Femur (tissue), 1 donor: Measurements from ENCODE around the gene MID1.

Experiments used
- DNase-seq: peaks from one replicate; pipeline ENCODE4 v3.0.0-alpha.2; 2017

MID1 gene

GRCh38 chrX:10423716-10424115 is 196.7 kb downstream of the MID1 start:
- no peak for DNase-seq

DNA sequence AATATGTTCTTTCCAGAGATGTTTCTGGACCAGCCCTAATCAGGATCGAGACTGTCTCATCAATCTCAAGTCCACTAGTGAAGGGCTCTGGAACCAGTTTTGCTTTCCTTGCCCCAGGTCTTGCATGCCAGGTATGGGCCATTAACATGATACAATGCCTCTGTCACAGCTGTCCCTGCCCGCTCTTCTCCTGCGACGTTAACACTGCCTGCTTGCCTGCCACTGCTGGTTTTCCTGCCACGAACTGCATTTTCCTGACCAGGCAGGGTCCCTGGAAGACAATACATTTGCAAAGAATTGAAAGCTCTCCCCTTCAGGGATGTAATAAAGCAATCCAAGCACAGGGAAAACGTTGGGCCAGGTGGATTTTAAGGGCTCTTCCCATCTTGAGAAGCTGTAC is 200.3 kb downstream of the MID1 start:
- DNase-seq = no peak

GRCh38 chrX:10416424-10416823 is 204.0 kb downstream of the MID1 start:
- no peak for DNase-seq

DNA sequence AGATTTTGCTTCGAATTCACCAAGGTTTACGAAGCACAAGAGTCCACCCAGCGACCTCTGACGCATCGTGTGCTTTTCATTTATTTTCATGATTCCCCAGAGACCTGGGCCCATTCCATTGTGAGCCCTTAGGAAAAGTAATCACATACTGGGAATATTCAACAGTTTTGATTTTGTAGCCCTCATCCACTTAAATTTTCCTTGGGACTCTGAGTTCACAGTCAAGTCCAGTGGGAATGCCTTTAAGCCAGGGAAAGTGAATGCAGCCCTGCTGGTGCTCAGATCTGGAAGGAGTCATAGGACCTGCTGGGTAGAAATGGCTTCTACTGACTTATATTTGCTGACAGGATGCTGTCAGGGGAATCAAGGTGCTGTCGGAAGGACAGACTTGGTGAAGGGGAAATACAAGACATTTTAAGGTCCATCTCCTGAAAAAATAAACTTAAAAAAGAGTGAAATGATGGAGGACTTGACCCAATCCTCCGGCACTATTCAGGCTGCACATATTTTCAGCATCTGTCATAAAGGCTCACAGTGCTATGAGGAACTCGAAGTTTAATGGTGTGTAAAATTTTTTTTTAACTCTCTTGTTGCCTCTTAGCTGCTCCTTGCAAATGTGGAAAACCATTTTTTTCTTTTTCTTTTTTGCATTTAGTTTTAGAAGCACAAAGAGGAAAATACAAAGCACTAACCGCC is 204.9 kb downstream of the MID1 start:
- DNase-seq = no peak

GRCh38 chrX:10414862-10415261 is 205.5 kb downstream of the MID1 start:
- no peak for DNase-seq

DNA sequence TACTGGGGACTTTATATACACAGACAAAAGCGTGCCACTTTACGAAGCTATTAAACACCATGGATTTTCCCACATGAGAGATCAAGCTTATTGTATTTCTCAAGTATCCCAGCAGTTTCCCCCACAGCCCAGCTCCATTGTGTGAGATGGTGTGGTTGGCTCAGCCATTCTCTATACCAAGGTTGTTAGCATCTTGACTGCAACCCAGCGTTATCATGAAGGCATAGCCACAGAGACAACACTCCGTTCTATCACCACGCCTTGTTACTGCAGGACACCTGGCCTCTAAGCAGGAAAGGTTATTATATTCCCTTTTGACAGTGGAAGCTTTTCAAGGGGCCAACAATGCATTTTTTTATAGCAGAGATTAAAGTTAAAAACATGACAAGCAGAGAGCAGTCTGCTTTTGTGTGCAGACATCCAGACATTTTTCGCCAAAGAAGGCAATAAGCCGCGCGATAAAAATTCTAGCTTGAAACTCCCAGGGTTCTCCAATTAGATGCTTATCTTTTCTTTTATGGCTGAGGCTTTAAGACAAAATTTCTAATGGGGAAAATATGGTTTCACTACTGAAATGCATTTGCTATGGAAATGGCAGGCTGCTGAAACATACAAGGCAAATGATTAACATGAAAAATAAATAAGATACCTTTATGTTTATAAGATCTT is 206.1 kb downstream of the MID1 start:
- no peak for DNase-seq

DNA sequence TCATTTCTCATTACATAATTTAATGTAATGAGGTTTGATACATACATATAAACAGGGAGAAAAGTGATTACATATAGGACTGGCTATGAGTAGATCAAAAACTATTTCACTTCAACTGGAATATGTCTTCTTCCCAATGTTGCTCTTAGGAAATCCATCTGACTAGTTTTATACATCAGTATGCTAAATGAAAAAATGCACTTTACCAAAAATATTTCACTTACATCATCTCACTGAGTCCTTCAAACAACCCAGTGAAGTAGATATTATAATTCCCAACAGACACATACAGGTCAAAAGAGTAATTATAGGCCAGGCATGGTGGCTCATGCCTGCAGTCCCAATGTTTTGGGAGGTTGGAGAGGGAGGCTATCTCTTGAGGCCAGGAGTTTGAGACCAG is 215.9 kb downstream of the MID1 start:
- no peak for DNase-seq

- no peak for DNase-seq
Observed at GRCh38 chrX:10401239-10401638, 219.1 kb downstream of the MID1 start.

DNA sequence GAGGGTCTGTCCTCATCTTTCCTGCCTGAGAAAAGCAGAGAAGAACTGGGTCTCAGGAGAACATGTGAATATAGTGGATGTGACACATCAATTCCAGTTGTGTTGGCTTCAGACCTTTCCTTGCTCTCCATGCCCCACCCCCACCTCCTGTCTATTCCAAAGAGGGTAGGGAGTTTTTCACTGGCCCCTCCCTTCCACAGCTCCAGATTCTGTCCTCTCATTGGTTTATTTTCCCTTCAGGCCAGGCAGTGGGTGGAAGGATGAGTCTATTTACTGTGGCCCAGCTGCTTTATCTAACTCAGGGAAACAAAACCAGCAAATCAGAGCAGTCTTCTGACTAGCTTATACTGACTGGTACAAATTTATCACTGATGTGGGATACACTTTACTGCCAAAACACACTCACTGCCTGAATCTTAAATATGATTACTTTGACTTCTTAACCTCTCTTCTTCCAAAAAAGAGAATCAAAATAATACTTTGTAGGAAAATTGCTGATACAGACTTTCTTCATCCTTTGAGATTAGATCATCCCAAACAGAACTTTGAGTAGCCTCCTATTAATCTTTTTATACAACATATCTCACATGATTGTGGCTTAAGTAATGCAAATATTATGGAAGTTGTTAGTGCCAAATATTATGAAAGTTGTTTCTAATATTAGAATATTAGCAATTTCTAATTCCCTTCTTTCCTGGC is 221.2 kb downstream of the MID1 start:
- DNase-seq = peak; percentile 23

DNA sequence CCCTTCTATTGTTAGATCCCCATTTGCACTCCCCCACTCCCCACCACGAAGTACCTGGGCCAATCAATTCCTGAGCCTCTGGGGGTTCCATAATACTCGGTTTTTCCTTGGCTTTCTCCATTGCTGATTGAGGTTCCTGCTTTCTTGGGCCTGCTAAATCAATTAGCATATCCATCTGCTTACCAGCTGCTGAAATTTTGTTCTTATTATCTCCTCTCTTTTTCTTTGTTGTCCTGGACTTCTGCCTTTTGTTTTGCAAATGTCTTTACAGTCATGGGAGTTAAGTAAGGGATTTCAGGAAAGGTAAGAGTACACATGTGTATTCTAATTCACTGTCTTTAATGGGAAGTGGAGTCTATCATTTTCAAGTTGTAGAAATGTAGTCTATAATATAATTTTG is 222.2 kb downstream of the MID1 start:
- no peak for DNase-seq

DNA sequence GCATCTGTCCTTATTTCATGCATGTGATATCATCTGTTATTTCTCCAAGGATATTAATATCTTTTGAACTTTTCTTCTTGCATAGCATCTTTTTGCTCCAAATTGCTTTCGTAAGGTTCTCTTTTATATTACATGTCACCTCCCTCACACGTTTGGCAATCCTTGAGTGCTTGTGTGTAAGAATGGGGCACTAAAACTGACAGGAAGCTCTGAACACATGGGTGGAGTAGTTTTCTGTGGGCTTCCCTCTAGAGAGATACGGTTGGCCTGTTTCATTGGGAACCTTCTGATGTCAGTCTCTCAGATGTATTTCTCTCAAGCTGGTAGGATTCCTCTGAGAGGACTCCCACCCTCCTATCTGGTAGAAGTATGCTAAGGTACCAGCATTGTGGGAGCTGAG is 223.0 kb downstream of the MID1 start:
- DNase-seq = no peak

GRCh38 chrX:10395643-10396042 is 224.7 kb downstream of the MID1 start:
- DNase-seq = no peak
